Adrenal gland (tissue), 19 donors: ENCODE data around the gene MOSPD3. TPM values are rescaled to one million over a fixed set of nuclear protein-coding genes. Genes with fewer than 3 reads are reported as not detected.
"Not testable (repeated sequence)": the region's sequence is repeated elsewhere in the genome, so short reads cannot be mapped to it uniquely, and the experiment has no call there.

Experiments
- DNase-seq, 7 donors: peaks; one replicate each; pipeline ENCODE4 v3.0.0-alpha.2; 2019 to 2020
- H3K27ac ChIP-seq, 5 donors: fragments of 200-600 bp; sonication (generic) in 4 of 5; 1 replicate in 3 of 5; 2 replicates in 2 of 5; pipeline versions ENCODE4 v1.5.1 to v1.8.0; 2016 to 2020; ENCODE audit warnings: mild to moderate bottlenecking in 1 of 5
- H3K27me3 ChIP-seq: fragments of 200-600 bp; 2 replicates; pipeline ENCODE4 v1.8.0; 2021
- H3K36me3 ChIP-seq, 2 donors: fragments of 200-600 bp; replicated peaks in 1 of 2; 1 replicate in 1 of 2; 2 replicates in 1 of 2; pipeline versions ENCODE4 v1.5.1 to v1.8.0; 2018 to 2022
- H3K4me1 ChIP-seq, 2 donors: fragments of 200-600 bp; replicated peaks in 1 of 2; 1 replicate in 1 of 2; 2 replicates in 1 of 2; pipeline versions ENCODE4 v1.5.1 to v1.8.0; 2018 to 2021
- H3K4me3 ChIP-seq, 4 donors: fragments of 200-600 bp; sonication (generic) in 3 of 4; one replicate each; pipeline ENCODE4 v1.5.1; 2016 to 2018
- H3K9me3 ChIP-seq, 3 donors: fragments of 200-600 bp; sonication (generic) in 1 of 3; replicated peaks in 1 of 3; 1 replicate in 2 of 3; 2 replicates in 1 of 3; pipeline versions ENCODE4 v1.5.1 to v1.8.0; 2016 to 2021
- CTCF ChIP-seq, 6 experiments: fragments of 450-650 bp in 4 of 6; fragments of 200-600 bp in 2 of 6; sonication (generic) in 1 of 6; IDR thresholded peaks; 1 replicate in 5 of 6; 2 replicates in 1 of 6; pipeline versions ENCODE4 v1.5.1 to v1.8.0; 2016 to 2021; ENCODE audit warnings: antibody characterized with exemption in 6 of 6, mild to moderate bottlenecking in 2 of 6, moderate library complexity in 1 of 6
- POLR2A ChIP-seq, 2 donors: fragments of 450-650 bp; IDR thresholded peaks; one replicate each; pipeline ENCODE4 v1.6.1; 2017; ENCODE audit warnings: antibody characterized with exemption in 2 of 2, mild to moderate bottlenecking in 2 of 2, moderate library complexity in 1 of 2
- WGBS, 4 donors: extraction: QIAGEN DNeasy Blood & Tissue Kit in 2 of 4; methylation state at CpG; one replicate each; pipeline versions ENCODE4 v1.1.5 to v1.1.7; 2013 to 2017; 5-methylcytosine and 5-hydroxymethylcytosine counted together
- intact Hi-C, 2 donors: fragments of 100-400 bp; cut with DNase I; formaldehyde crosslinking; loops; one replicate each; pipeline versions ENCODE4 v1.14.1 to v1.15.0; 2022 to 2023
- long read RNA-seq, 10 donors: library from polyadenylated mRNA in 3 of 10; unstranded in 2 of 10; stranded (forward) in 1 of 10; transcript quantifications; one replicate each; pipeline ENCODE4 v2.0.0 and lab custom pipeline, GENCODE V29; 2021 to 2026
- polyA plus RNA-seq, 3 donors: library from polyadenylated mRNA; stranded (reverse); fragments of 200-250 nt in 2 of 3; fragments of 350-450 nt in 1 of 3; fragmentation: Illumina TruSeq in 1 of 3; extraction: RNeasy Lipid Tissue Mini Kit (QIAGEN cat#74804) in 1 of 3; gene quantifications; one replicate each; pipeline ENCODE4 v1.2.3, GENCODE V29; 2013 to 2014
- total RNA-seq, 9 donors: library from RNA; depleted of rRNA in 4 of 9; stranded (reverse); fragments of >200 nt in 4 of 9; fragments of 120-200 nt in 1 of 9; fragmentation: NEBNext Ultra II Directional in 1 of 9; extraction: Animal tissue kit (Norgen Biotek cat#: 25700) in 1 of 9; gene quantifications; one replicate each; pipeline versions ENCODE4 v1.1.0 to v1.2.4, GENCODE V29; 2013 to 2023
- donor health status: healthy with polysubstance abuse.
- donor health status: Bipolar disorder and iron deficiency.
- donor health status: DM: yes; HTN: yes; CAD: no.
- donor health status: DM: no; HTN: no; CAD: no.
- donor health status: DM: no; HTN: no; CAD: no.
- donor health status: DM: yes; HTN: yes; CAD: no.

MOSPD3 gene
- total RNA-seq (10 to 100 TPM; 14.0 to 54.5 (median 35.8) TPM), polyA plus RNA-seq (10 to 100 TPM; 27.3 to 51.9 (median 29.6) TPM)
- long read RNA-seq, donor 1, transcript MOSPD3-203 (5 exons, 1,191 nt) = major isoform, 27 of 33 reads
- long read RNA-seq, donor 1, partial matches to known transcripts = 0 of 33 reads
- long read RNA-seq, donor 1, other reads (novel, unspliced or antisense) = 0 of 33 reads
- long read RNA-seq, donor 2, transcript MOSPD3-203 (5 exons, 1,191 nt) = major isoform, 13 of 20 reads
- long read RNA-seq, donor 2, transcript MOSPD3-208 (3 exons, 571 nt) = minor isoform, 5 of 20 reads
- long read RNA-seq, donor 2, partial matches to known transcripts = 0 of 20 reads
- long read RNA-seq, donor 2, other reads (novel, unspliced or antisense) = 0 of 20 reads
- long read RNA-seq, donor 3, transcript MOSPD3-203 (5 exons, 1,191 nt) = major isoform, 22 of 28 reads
- long read RNA-seq, donor 3, transcript MOSPD3-208 (3 exons, 571 nt) = minor isoform, 5 of 28 reads
- long read RNA-seq, donor 3, partial matches to known transcripts = 0 of 28 reads
- long read RNA-seq, donor 3, other reads (novel, unspliced or antisense) = 0 of 28 reads
- long read RNA-seq, donor 4, transcript MOSPD3-203 (5 exons, 1,191 nt) = major isoform, 13 of 30 reads
- long read RNA-seq, donor 4, transcript MOSPD3-201 (6 exons, 1,053 nt) = minor isoform, 7 of 30 reads
- long read RNA-seq, donor 4, partial matches to known transcripts = 2 of 30 reads
- long read RNA-seq, donor 4, other reads (novel, unspliced or antisense) = 6 of 30 reads
- long read RNA-seq, donor 5, transcript MOSPD3-203 (5 exons, 1,191 nt) = major isoform, 66 of 83 reads
- long read RNA-seq, donor 5, transcript MOSPD3-201 (6 exons, 1,053 nt) = minor isoform, 10 of 83 reads
- long read RNA-seq, donor 5, partial matches to known transcripts = 1 of 83 reads
- long read RNA-seq, donor 5, other reads (novel, unspliced or antisense) = 5 of 83 reads
- long read RNA-seq, donor 6, transcript MOSPD3-203 (5 exons, 1,191 nt) = major isoform, 6 of 10 reads
- long read RNA-seq, donor 6, partial matches to known transcripts = 1 of 10 reads
- long read RNA-seq, donor 6, other reads (novel, unspliced or antisense) = 1 of 10 reads
- long read RNA-seq, donor 7, transcript MOSPD3-203 (5 exons, 1,191 nt) = major isoform, 7 of 13 reads
- long read RNA-seq, donor 7, transcript MOSPD3-208 (3 exons, 571 nt) = minor isoform, 6 of 13 reads
- long read RNA-seq, donor 7, partial matches to known transcripts = 0 of 13 reads
- long read RNA-seq, donor 7, other reads (novel, unspliced or antisense) = 0 of 13 reads
- long read RNA-seq, donor 8, transcript MOSPD3-208 (3 exons, 571 nt) = minor isoform, 10 of 51 reads
- long read RNA-seq, donor 8, transcript MOSPD3-203 (5 exons, 1,191 nt) = major isoform, 36 of 51 reads
- long read RNA-seq, donor 8, transcript MOSPD3-201 (6 exons, 1,053 nt) = minor isoform, 5 of 51 reads
- long read RNA-seq, donor 8, partial matches to known transcripts = 0 of 51 reads
- long read RNA-seq, donor 8, other reads (novel, unspliced or antisense) = 0 of 51 reads
- long read RNA-seq, donor 9, transcript MOSPD3-203 (5 exons, 1,191 nt) = major isoform, 17 of 22 reads
- long read RNA-seq, donor 9, partial matches to known transcripts = 0 of 22 reads
- long read RNA-seq, donor 9, other reads (novel, unspliced or antisense) = 0 of 22 reads
- long read RNA-seq, donor 10, transcript MOSPD3-208 (3 exons, 571 nt) = major isoform, 5 of 11 reads
- long read RNA-seq, donor 10, transcript MOSPD3-203 (5 exons, 1,191 nt) = major isoform, 5 of 11 reads
- long read RNA-seq, donor 10, partial matches to known transcripts = 0 of 11 reads
- long read RNA-seq, donor 10, other reads (novel, unspliced or antisense) = 0 of 11 reads

GRCh38 chr7:100611983-100612729 is at the start of gene MOSPD3:
MOSPD3 (plus strand) TSS chr7:100612540; CDS start chr7:100612792, 252 bp downstream.
- DNase-seq = peak; percentile 98 to 100 (median 99)
- Histone ChIP-seq H3K36me3 (no peaks in the 10 kb centered on the region), H3K9me3 (no peaks in the 10 kb centered on the region), H3K4me1 (peaks cover 12 to 13% of the 10 kb centered on the region in 2 donors), H3K27me3 (no peaks in the 10 kb centered on the region), H3K4me3 (peak within 1 kb of the TSS in 3 of 4 donors; percentile 75 to 83 (median 77)), H3K27ac (peak within 1 kb of the TSS; percentile 78 to 97 (median 90))
- intact Hi-C loops = no loop called here
- TF ChIP-seq CTCF (IDR thresholded peaks at IDR 0.05) (peak in 2 of 6 experiments; percentile 11 to 30), POLR2A (IDR thresholded peaks at IDR 0.05) (peak; percentile 83 to 94)
- 0% methylated on average over 7 to 61 of the region's 61 CpGs for WGBS, 4 donors

- WGBS, 4 donors = 90 to 94% (median 93%) methylated on average over 8 of the region's 8 CpGs
- Histone ChIP-seq H3K9me3 (no peaks in the 10 kb centered on the region), H3K36me3 (peaks cover 0 to 60% of the 10 kb centered on the region in 2 donors), H3K27ac (no peak overlapping the region), H3K4me1 (peaks cover 17 to 29% of the 10 kb centered on the region in 2 donors), H3K4me3 (no peak overlapping the region), H3K27me3 (no peaks in the 10 kb centered on the region)
- intact Hi-C loops = loop anchor here (5.0 kb wide), 2 partner anchors 86 to 96 kb away; partner anchors contain the start of gene TSC22D4 (in 1 of the 2)
- TF ChIP-seq POLR2A (IDR thresholded peaks at IDR 0.05) (no peak), CTCF (IDR thresholded peaks at IDR 0.05) (no peak)
- no peak for DNase-seq
Measured at GRCh38 chr7:100563100-100563564, 49.2 kb upstream of the MOSPD3 start.

GRCh38 chr7:100563809-100564400 is 48.4 kb upstream of the MOSPD3 start:
- Histone ChIP-seq H3K27ac (peak overlapping the region in 2 of 5 donors; percentile 41 to 60), H3K4me1 (peaks cover 24 to 37% of the 10 kb centered on the region in 2 donors), H3K4me3 (no peak overlapping the region), H3K27me3 (no peaks in the 10 kb centered on the region), H3K36me3 (peaks cover 0 to 53% of the 10 kb centered on the region in 2 donors), H3K9me3 (no peaks in the 10 kb centered on the region)
- TF ChIP-seq POLR2A (IDR thresholded peaks at IDR 0.05) (no peak), CTCF (IDR thresholded peaks at IDR 0.05) (peak; percentile 90 to 94 (median 92))
- intact Hi-C loops = loop anchor here (5.0 kb wide), 2 partner anchors 87 to 97 kb away; partner anchors contain the start of gene TSC22D4 (in 1 of the 2)
- 30 to 34% (median 33%) methylated on average over 6 to 12 of the region's 12 CpGs for WGBS, 4 donors
- DNase-seq = peak; percentile 79 to 93 (median 86)

GRCh38 chr7:100564405-100564804 is 47.9 kb upstream of the MOSPD3 start:
- Histone ChIP-seq H3K36me3 (peaks cover 0 to 50% of the 10 kb centered on the region in 2 donors), H3K27ac (peak overlapping the region in 2 of 5 donors; percentile 41 to 60), H3K4me1 (peaks cover 29 to 42% of the 10 kb centered on the region in 2 donors)
- WGBS, 4 donors = 86 to 93% (median 89%) methylated on average over 6 of the region's 6 CpGs
- H3K27me3 ChIP-seq, H3K4me3 ChIP-seq, H3K9me3 ChIP-seq, DNase-seq: not testable (repeated sequence)
- intact Hi-C loops = loop anchor here (5.0 kb wide), 2 partner anchors 87 to 97 kb away; partner anchors contain the start of gene TSC22D4 (in 1 of the 2)
